ENCODE results near the gene POLR3B. TPM values are rescaled to one million over a fixed set of nuclear protein-coding genes. Genes with fewer than 3 reads are reported as not detected.

POLR3B gene
- 10.8 and 26.4 TPM in 2 replicates for total RNA-seq (2011; cell fraction: chromatin; rRNA removed; ENCODE audit: low replicate concordance)
- 6.5 and 7.8 TPM in 2 replicates for total RNA-seq (2011; cell fraction: nucleolus; rRNA removed)
- total RNA-seq (2011; cell fraction: nucleoplasm; rRNA removed), result 9.3 and 10.0 TPM in 2 replicates
- total RNA-seq (2014; rRNA removed) (13.3 and 13.7 TPM in 2 replicates), total RNA-seq (2014; rRNA removed; fragmentation: Illumina TruSeq; extraction: Trizol) (14.4 and 14.6 TPM in 2 replicates), total RNA-seq (2015; rRNA removed; fragmentation: Illumina TruSeq; extraction: Trizol) (13.3 and 15.4 TPM in 2 replicates), total RNA-seq (2021) (14.6 and 15.0 TPM in 2 replicates), polyA plus RNA-seq (2011; rRNA removed) (7.9 and 12.1 TPM in 2 replicates), polyA plus RNA-seq (2014; fragmentation: Illumina TruSeq; extraction: Trizol) (15.6 and 17.9 TPM in 2 replicates), polyA plus RNA-seq (2014; fragmentation: Nextera tagmentation; extraction: Ambion mirVana) (10 to 100 TPM in 1 of 2 experiments, 1 to 10 TPM in 1; 7.6 to 16.5 TPM), polyA plus RNA-seq (2014; rRNA removed) (11.2 and 13.2 TPM in 2 replicates), polyA minus RNA-seq (2011; rRNA and poly(A)+ RNA removed) (24.9 and 30.2 TPM in 2 replicates), Bru-seq, nascent RNA (percentile 66 among the genes with signal in this experiment), BruChase-seq, experiment 1, labeled RNA remaining after a 2-hour chase (percentile 72 among the genes with signal in this experiment), BruChase-seq, experiment 2, labeled RNA remaining after a 6-hour chase (percentile 68 among the genes with signal in this experiment)
- polyA plus RNA-seq (2011; cell fraction: cytosol; rRNA removed), result 3.9 and 6.0 TPM in 2 replicates
- 4.7 and 4.9 TPM in 2 replicates for polyA plus RNA-seq (2011; cell fraction: nucleus; rRNA removed)
- polyA plus RNA-seq (2012), result 11.3 and 12.0 TPM in 2 replicates
- 7.5 and 10.7 TPM in 2 replicates for polyA minus RNA-seq (2011; cell fraction: cytosol; rRNA and poly(A)+ RNA removed)
- 8.1 and 13.6 TPM in 2 replicates for polyA minus RNA-seq (2011; cell fraction: nucleus; rRNA and poly(A)+ RNA removed)
- long read RNA-seq, experiment 1, full-length matches to known transcripts, result 43 of 72 reads
- long read RNA-seq, experiment 1, partial matches to known transcripts, result 24 of 72 reads
- long read RNA-seq, experiment 1, other reads (novel, unspliced or antisense), result 5 of 72 reads
- long read RNA-seq, experiment 2, full-length matches to known transcripts, result 1 of 19 reads
- long read RNA-seq, experiment 2, partial matches to known transcripts, result 14 of 19 reads
- long read RNA-seq, experiment 2, other reads (novel, unspliced or antisense), result 4 of 19 reads
- long read RNA-seq, experiment 3, full-length matches to known transcripts, result 4 of 11 reads
- long read RNA-seq, experiment 3, partial matches to known transcripts, result 4 of 11 reads
- long read RNA-seq, experiment 3, other reads (novel, unspliced or antisense), result 3 of 11 reads

GRCh38 chr12:106357549-106358395 lies at the start of gene POLR3B:
Gene POLR3B (plus strand): TSS chr12:106357748. CDS start chr12:106357880, 132 bp downstream.
- ATAC-seq (peak; percentile 86), DNase-seq (ENCODE audit: extremely low read depth in 1 of 4, low spot score in 3 of 4) (peak; percentile 95 to 98 (median 96)), FAIRE-seq (peak; percentile 88)
- 1% methylated on average over 42 of the region's 63 CpGs for WGBS (ENCODE audit: insufficient coverage, low coverage, missing lambda C conversion rate)
- Histone ChIP-seq H3K79me2 (ENCODE audit: control insufficient read depth, insufficient read depth, low read length) (peaks cover 34% of the 10 kb centered on the region), H3K4me3 (peak within 1 kb of the TSS; percentile 72), H3K9me3 (replicated peaks; ENCODE audit: control insufficient read depth, insufficient read depth, low read depth, low read length) (no peaks in the 10 kb centered on the region), H4K20me1 (replicated peaks; ENCODE audit: control insufficient read depth, insufficient read depth, low read length) (no peaks in the 10 kb centered on the region), H3K4me1 (replicated peaks in 1 of 2; ENCODE audit: control insufficient read depth in 2 of 2, insufficient read depth in 2 of 2, low read length in 2 of 2) (peaks cover 14 to 15% of the 10 kb centered on the region in 2 experiments; a peak in 4 of 5 replicates), H3K27me3 (ENCODE audit: control insufficient read depth in 2 of 2, insufficient read depth in 2 of 2, low read length in 2 of 2) (no peaks in the 10 kb centered on the region), H3K4me2 (ENCODE audit: insufficient read depth, low read length) (peak within 1 kb of the TSS; percentile 89), H3K27ac (ENCODE audit: extremely low read depth, low read depth, low read length) (peak within 1 kb of the TSS; percentile 94), H2AFZ (ENCODE audit: low read depth, low read length) (peak within 1 kb of the TSS; percentile 96), H3K9ac (ENCODE audit: insufficient read depth in 1 of 2, low read depth in 2 of 2, low read length in 2 of 2) (peak within 1 kb of the TSS; percentile 88 to 91), H3K36me3 (ENCODE audit: control insufficient read depth, insufficient read depth, low read length) (no peaks in the 10 kb centered on the region), H3K9me1 (ENCODE audit: control insufficient read depth, insufficient read depth, low read length) (no peaks in the 10 kb centered on the region)
- ChIA-PET POLR2A (interaction anchor here (0.6 to 1.4 kb wide), 16 partner anchors 9 to 736 kb away, joined by 3 to 7 read pairs (median 4); partner anchors contain the start of gene CRY1), CTCF (ENCODE audit: low intra/inter-chr PET ratio) (interaction anchor here (0.6 to 2.7 kb wide), 4 partner anchors 39 to 562 kb away, joined by 3 to 13 read pairs (median 5); no protein-coding TSS in a partner anchor)
- BruUV-seq (replicated peaks), result TSS peak; percentile 76
- in situ Hi-C loops (cut with MboI) (no loop called here), intact Hi-C loops (cut with micrococcal nuclease) (loop anchor here (5.0 to 10.0 kb wide), 4 partner anchors 55 to 547 kb away; partner anchors contain the start of gene TCP11L2)
- TF ChIP-seq E2F3 (CRISPR knock-in tag; IDR thresholded peaks at IDR 0.05) (0 out of 2 replicates have a peak, but pooled peaks have one; percentile 63), TCF7 (IDR thresholded peaks at IDR 0.05; ENCODE audit: borderline replicate concordance) (peak; percentile 85), ZBTB49 (CRISPR knock-in tag; IDR thresholded peaks at IDR 0.05; ENCODE audit: borderline replicate concordance) (no peak), ZNF668 (CRISPR knock-in tag; IDR thresholded peaks at IDR 0.05) (0 out of 2 replicates have a peak, but pooled peaks have one; percentile 16), CBFA2T2 (conservative IDR thresholded peaks at IDR 0.05) (no peak), CREB1 (IDR thresholded peaks at IDR 0.05) (peak; percentile 61), CREB1 (CRISPR knock-in tag; IDR thresholded peaks at IDR 0.05) (peak; percentile 71), ZNF696 (CRISPR knock-in tag; conservative IDR thresholded peaks at IDR 0.05) (no peak), JUNB (CRISPR knock-in tag; conservative IDR thresholded peaks at IDR 0.05) (no peak; the same call in 1 of the 2 replicates)

All from K562 (cell line).